Measurements from ENCODE around the gene STK40.

DNA sequence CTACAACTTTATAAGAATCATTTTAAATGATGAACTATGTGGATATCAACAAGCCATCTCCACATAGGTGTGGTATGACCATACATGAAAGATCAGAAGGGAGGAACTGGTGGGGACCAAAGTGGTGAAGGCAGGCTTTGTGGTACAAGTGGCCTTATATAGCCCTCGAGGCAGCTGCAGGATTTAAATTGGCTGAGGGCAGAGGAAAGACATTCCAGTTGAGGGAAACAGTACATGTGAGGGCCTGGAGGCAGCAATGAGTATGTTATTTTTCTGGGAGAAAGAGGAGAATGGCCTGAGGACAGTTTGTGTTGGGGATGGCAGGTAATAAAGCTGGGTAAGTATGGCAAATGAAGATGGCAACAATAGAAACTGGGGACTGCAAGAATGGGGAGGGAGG, 47.4 kb upstream of the STK40 start:
- TF ChIP-seq POLR2A (IDR thresholded peaks at IDR 0.05; ENCODE audit: low read depth, low read length) (no peak), PAX5 (IDR thresholded peaks at IDR 0.05; ENCODE audit: insufficient read depth, low read length, severe bottlenecking) (no peak), POLR2AphosphoS5 (IDR thresholded peaks at IDR 0.05; ENCODE audit: low read depth, low read length) (no peak)

Measured in GM12891 (cell line).